H1 (cell line): ENCODE measurements around the gene NLN. TPM values are rescaled to one million over a fixed set of nuclear protein-coding genes. Genes with fewer than 3 reads are reported as not detected.

Experiments
- CTCF ChIA-PET: fragments of 300-600 bp; sonication (Branson Sonifier 250); formaldehyde crosslinking; loops from one replicate; lab custom pipeline; 2021; ENCODE audit not compliant: partially characterized antibody; lab: Charles Lee
- POLR2A ChIA-PET: fragments of 300-600 bp; sonication (Branson Sonifier 250); formaldehyde crosslinking; loops from one replicate; lab custom pipeline; 2021; ENCODE audit warnings: inconsistent platforms; ENCODE audit not compliant: partially characterized antibody; lab: Charles Lee
- DNase-seq, 2 experiments: peaks; one replicate each; pipeline versions ENCODE4 v3.0.0 to v3.0.0-alpha.2; 2010 to 2022; ENCODE audit warnings: low spot score in 2 of 2, low read depth in 1 of 2, mixed read lengths in 1 of 2
- FAIRE-seq: peaks from 2 replicates; lab custom pipeline; 2011; peaks lifted over from hg19 to GRCh38; lab: Jason Lieb, UNC
- H2AFZ ChIP-seq: 2 replicates; pipeline ENCODE4 v1.8.1; 2012; ENCODE audit warnings: low read length, inconsistent platforms
- H2AK5ac ChIP-seq: 2 replicates; pipeline ENCODE4 v1.6.1; 2013; ENCODE audit warnings: low read depth, low read length
- H2BK120ac ChIP-seq: replicated peaks from 2 replicates; pipeline ENCODE3; 2013; ENCODE audit warnings: low read depth, low read length, inconsistent platforms
- H2BK12ac ChIP-seq: 2 replicates; pipeline ENCODE4 v1.6.1; 2013; ENCODE audit warnings: low read depth, low read length
- H2BK15ac ChIP-seq: 2 replicates; pipeline ENCODE4 v1.6.1; 2013; ENCODE audit warnings: low read length
- H2BK20ac ChIP-seq: 2 replicates; pipeline ENCODE4 v1.6.1; 2013; ENCODE audit warnings: low read length
- H2BK5ac ChIP-seq: 2 replicates; pipeline ENCODE4 v1.6.1; 2013; ENCODE audit warnings: low read depth, low read length
- H3K14ac ChIP-seq: 2 replicates; pipeline ENCODE4 v1.6.1; 2013; ENCODE audit warnings: inconsistent platforms; ENCODE audit not compliant: insufficient read length
- H3K18ac ChIP-seq: 2 replicates; pipeline ENCODE4 v1.6.1; 2013; ENCODE audit warnings: low read length; ENCODE audit errors: extremely low read depth
- H3K23ac ChIP-seq: 2 replicates; pipeline ENCODE4 v1.6.1; 2013; ENCODE audit warnings: inconsistent platforms; ENCODE audit not compliant: insufficient read length
- H3K23me2 ChIP-seq: 2 replicates; pipeline ENCODE4 v1.6.1; 2013; ENCODE audit warnings: low read depth, low read length
- H3K27ac ChIP-seq: 2 replicates; pipeline ENCODE4 v1.6.1; 2011; ENCODE audit warnings: low read depth, low read length, inconsistent platforms
- H3K27me3 ChIP-seq, 4 experiments: replicated peaks in 1 of 4; 1 replicate in 1 of 4; 2 replicates in 3 of 4; pipeline versions ENCODE4 v1.6.1 to v1.8.1; 2011 to 2013; ENCODE audit warnings: low read length in 3 of 4, mild to moderate bottlenecking in 3 of 4, inconsistent platforms in 2 of 4, mixed read lengths in 2 of 4, moderate library complexity in 1 of 4; ENCODE audit not compliant: control insufficient read depth in 3 of 4, insufficient read depth in 3 of 4; ENCODE audit errors: extremely low read depth in 1 of 4
- H3K36me3 ChIP-seq, 4 experiments: 2 replicates each; pipeline versions ENCODE4 v1.6.1 to v1.8.1; 2011 to 2013; ENCODE audit warnings: mild to moderate bottlenecking in 4 of 4, low read length in 3 of 4, moderate library complexity in 2 of 4, control low read depth in 1 of 4, inconsistent platforms in 1 of 4; ENCODE audit not compliant: insufficient read depth in 4 of 4, control insufficient read depth in 2 of 4
- H3K4ac ChIP-seq: replicated peaks from 2 replicates; pipeline ENCODE3; 2013; ENCODE audit warnings: low read length, low read depth, mixed read lengths, inconsistent platforms; ENCODE audit not compliant: insufficient read length
- H3K4me1 ChIP-seq, 4 experiments: replicated peaks in 1 of 4; 1 replicate in 1 of 4; 2 replicates in 3 of 4; pipeline versions ENCODE4 v1.6.1 to v1.8.1; 2011 to 2013; ENCODE audit warnings: low read length in 3 of 4, inconsistent platforms in 2 of 4, mixed read lengths in 1 of 4; ENCODE audit not compliant: insufficient read depth in 4 of 4, control insufficient read depth in 3 of 4
- H3K4me2 ChIP-seq, 2 experiments: 2 replicates each; pipeline versions ENCODE4 v1.6.1 to v1.8.1; 2011 to 2013; ENCODE audit warnings: low read depth in 2 of 2, low read length in 2 of 2, control low read depth in 1 of 2, inconsistent platforms in 1 of 2, mild to moderate bottlenecking in 1 of 2; ENCODE audit not compliant: insufficient read depth in 1 of 2
- H3K4me3 ChIP-seq, 4 experiments: fragments of 200-600, 300-600 bp in 1 of 4; sonication (generic), shearing (Covaris generic), sonication (Bioruptor Twin) in 1 of 4; 2 replicates each; pipeline versions ENCODE4 v1.5.1 to v1.8.1; 2011 to 2016; ENCODE audit warnings: low read length in 4 of 4, low read depth in 3 of 4, control low read depth in 2 of 4, inconsistent platforms in 2 of 4, mild to moderate bottlenecking in 2 of 4, mixed read lengths in 1 of 4, moderate library complexity in 1 of 4; ENCODE audit not compliant: insufficient read depth in 2 of 4; ENCODE audit errors: extremely low read depth in 1 of 4
- H3K56ac ChIP-seq: replicated peaks from 2 replicates; pipeline ENCODE3; 2013; ENCODE audit warnings: low read depth, mild to moderate bottlenecking, mixed read lengths, low read length, inconsistent platforms; ENCODE audit not compliant: insufficient read length
- H3K79me1 ChIP-seq: 2 replicates; pipeline ENCODE4 v1.6.1; 2013; ENCODE audit warnings: low read depth, low read length, control low read depth
- H3K79me2 ChIP-seq, 2 experiments: 2 replicates each; pipeline versions ENCODE4 v1.6.1 to v1.8.1; 2012 to 2013; ENCODE audit warnings: low read length in 2 of 2, mild to moderate bottlenecking in 2 of 2, inconsistent platforms in 1 of 2; ENCODE audit not compliant: insufficient read depth in 2 of 2, control insufficient read depth in 1 of 2
- H3K9ac ChIP-seq, 4 experiments: replicated peaks in 1 of 4; 1 replicate in 1 of 4; 2 replicates in 3 of 4; pipeline versions ENCODE4 v1.6.1 to v1.8.1; 2011 to 2013; ENCODE audit warnings: low read depth in 3 of 4, low read length in 3 of 4, control low read depth in 2 of 4, mild to moderate bottlenecking in 2 of 4, moderate library complexity in 2 of 4, inconsistent platforms in 1 of 4; ENCODE audit errors: extremely low read depth in 1 of 4
- H3K9me3 ChIP-seq, 2 experiments: 2 replicates each; pipeline versions ENCODE4 v1.6.1 to v1.8.1; 2012 to 2013; ENCODE audit warnings: mild to moderate bottlenecking in 2 of 2, moderate library complexity in 2 of 2, control low read depth in 1 of 2, inconsistent platforms in 1 of 2, low read depth in 1 of 2, low read length in 1 of 2, mixed read lengths in 1 of 2; ENCODE audit not compliant: insufficient read depth in 2 of 2
- H4K20me1 ChIP-seq, 2 experiments: replicated peaks in 1 of 2; 2 replicates each; pipeline versions ENCODE3 to v1.8.1; 2011 to 2013; ENCODE audit warnings: inconsistent platforms in 2 of 2, low read length in 2 of 2, mild to moderate bottlenecking in 1 of 2; ENCODE audit not compliant: insufficient read depth in 2 of 2, control insufficient read depth in 1 of 2
- H4K5ac ChIP-seq: 2 replicates; pipeline ENCODE4 v1.6.1; 2013; ENCODE audit warnings: low read length, low read depth, mixed read lengths, inconsistent platforms; ENCODE audit not compliant: insufficient read length
- H4K8ac ChIP-seq: 2 replicates; pipeline ENCODE4 v1.8.0; 2013; ENCODE audit warnings: mild to moderate bottlenecking, moderate library complexity, low read length, inconsistent platforms; ENCODE audit not compliant: insufficient read depth; ENCODE audit errors: extremely low read depth
- H4K91ac ChIP-seq: replicated peaks from 2 replicates; pipeline ENCODE3; 2013; ENCODE audit warnings: low read length, mixed read lengths, inconsistent platforms; ENCODE audit not compliant: insufficient read length
- RBBP5 ChIP-seq: IDR thresholded peaks from 2 replicates; pipeline ENCODE4 v1.7.1; 2012; ENCODE audit warnings: low read depth, mild to moderate bottlenecking, inconsistent platforms, low read length, moderate library complexity, borderline replicate concordance
- SUZ12 ChIP-seq: fragments of 200-600 bp; sonication (generic); IDR thresholded peaks from 2 replicates; pipeline ENCODE4 v1.6.1; 2012; ENCODE audit warnings: mild to moderate bottlenecking, inconsistent platforms, low read length, moderate library complexity, mixed read lengths
- WGBS, 2 experiments: shearing (Covaris generic) in 1 of 2; methylation state at CpG; one replicate each; pipeline versions ENCODE4 v1.1.6 to v1.1.7; 2013 to 2015; ENCODE audit warnings: low lambda C conversion rate in 2 of 2, mixed read lengths in 2 of 2, inconsistent platforms in 1 of 2, low coverage in 1 of 2, missing lambda C conversion rate in 1 of 2; ENCODE audit not compliant: insufficient replicate concordance in 2 of 2, insufficient coverage in 1 of 2, insufficient read length in 1 of 2; ENCODE audit errors: extremely low coverage in 1 of 2, missing lambda C conversion rate in 1 of 2; 5-methylcytosine and 5-hydroxymethylcytosine counted together
- polyA plus RNA-seq, 7 experiments: library from polyadenylated mRNA; depleted of rRNA in 3 of 7; stranded (reverse) in 5 of 7; unstranded in 2 of 7; fragments of >200 nt in 5 of 7; fragments of 200-250 nt in 2 of 7; gene quantifications; 1 replicate in 5 of 7; 2 replicates in 1 of 7; 4 replicates in 1 of 7; pipeline versions ENCODE4 v1.2.1 to v1.2.3, GENCODE V29; 2011 to 2013; ENCODE audit warnings: missing spikeins in 2 of 7, mixed read lengths in 2 of 7
- total RNA-seq: library from RNA; stranded (reverse); fragmentation: NEBNext Ultra II Directional; extraction: Animal tissue kit (Norgen Biotek cat#: 25700); gene quantifications from 2 replicates; pipeline ENCODE4 v1.2.1, GENCODE V29; 2021

The NLN gene
- total and polyA plus RNA-seq, 2 of the 8 experiments (the other 6 are each of a cell fraction or from before 2014, with no cell fraction given) = 46.7 to 192 TPM

DNA sequence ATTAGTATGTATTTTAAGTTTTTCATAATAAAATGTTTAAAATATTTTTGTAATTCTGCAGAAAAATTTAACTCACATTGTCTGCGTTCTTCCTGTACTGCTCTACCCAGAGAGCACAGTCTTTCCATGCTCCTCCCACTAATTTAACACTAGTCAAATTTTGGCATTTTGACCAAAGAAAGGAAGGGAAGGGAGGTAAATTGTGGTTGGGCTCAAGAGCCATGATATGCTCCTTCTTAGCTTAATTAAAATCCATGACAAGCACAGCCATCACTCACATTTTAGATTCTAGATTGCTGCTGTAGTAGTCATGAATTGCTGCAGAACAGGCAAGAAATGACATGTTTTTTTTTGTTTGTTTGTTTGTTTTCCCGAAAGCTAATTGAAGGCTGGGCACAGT lies 98.4 kb downstream of the NLN start:
- no peak overlapping the region for H3K14ac ChIP-seq
- H2AFZ ChIP-seq = no peak overlapping the region
- H2AK5ac ChIP-seq = no peak overlapping the region
- no peak overlapping the region for H3K56ac ChIP-seq
- H3K4ac ChIP-seq = no peak overlapping the region
- H3K36me3 ChIP-seq = peaks cover 0 to 35% (median 8%) of the 10 kb centered on the region in 4 experiments; a peak in 7 of 8 replicates
- H2BK15ac ChIP-seq = no peak overlapping the region
- no peak overlapping the region for H3K27ac ChIP-seq
- H4K5ac ChIP-seq = no peak overlapping the region
- no peak overlapping the region for H4K91ac ChIP-seq
- H3K79me2 ChIP-seq = no peaks in the 10 kb centered on the region
- WGBS, 2 experiments = 89% methylated on average over 2 of the region's 2 CpGs; no CpG with 5 or more reads in 1 of the 2 experiments
- no peak for DNase-seq
- ChIA-PET POLR2A (no interaction called here), CTCF (interaction anchor here (0.7 kb wide), 1 partner anchor 45 kb away, joined by 3 read pairs; no protein-coding TSS in a partner anchor)
- H3K27me3 ChIP-seq = no peaks in the 10 kb centered on the region
- peaks cover 0 to 2% of the 10 kb centered on the region in 2 experiments for H4K20me1 ChIP-seq
- no peaks in the 10 kb centered on the region; the same call in 1 of the 2 replicates for H3K79me1 ChIP-seq
- TF ChIP-seq RBBP5 (no peak), SUZ12 (no peak)
- no peaks in the 10 kb centered on the region for H3K23me2 ChIP-seq
- no peaks in the 10 kb centered on the region; a peak in 1 of 7 replicates for H3K4me1 ChIP-seq
- H2BK120ac ChIP-seq = no peak overlapping the region
- no peak overlapping the region for H3K18ac ChIP-seq
- no peak overlapping the region for H3K4me2 ChIP-seq
- H2BK20ac ChIP-seq = no peak overlapping the region
- H3K4me3 ChIP-seq = no peak overlapping the region
- H4K8ac ChIP-seq = no peak overlapping the region
- H3K9me3 ChIP-seq = no peaks in the 10 kb centered on the region
- no peak overlapping the region for H3K9ac ChIP-seq
- H2BK12ac ChIP-seq = no peak overlapping the region
- no peak overlapping the region for H2BK5ac ChIP-seq
- no peak for FAIRE-seq
- H3K23ac ChIP-seq = no peak overlapping the region
